HG03432 (cell line): Measurements from ENCODE around the gene GFI1.

ENCODE experiments used
- ATAC-seq: cut with Tn5 transposase; IDR thresholded peaks from one replicate; pipeline ENCODE4 v1.9.1; 2021; ENCODE audit warnings: mild to moderate bottlenecking, moderate library complexity; ENCODE audit not compliant: unreplicated experiment

GFI1 gene

DNA sequence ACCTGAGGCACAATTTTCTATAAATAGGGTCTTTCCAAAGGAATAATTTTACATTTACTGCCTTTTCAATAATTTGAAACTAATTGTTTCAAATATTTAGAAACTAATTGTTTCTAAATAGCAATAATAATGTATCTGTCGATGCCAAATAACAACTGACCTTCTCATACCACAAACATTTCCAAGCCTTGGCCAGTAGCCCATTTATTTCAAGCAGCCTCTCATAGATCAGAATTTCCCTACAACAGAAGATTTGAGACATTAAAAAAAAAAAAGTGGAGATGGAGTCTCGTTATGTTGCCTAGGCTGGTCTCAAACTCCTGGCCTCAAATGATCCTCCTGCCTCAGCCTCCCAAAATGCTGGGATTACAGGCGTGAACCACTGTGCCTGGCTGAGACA, 2.1 kb upstream of the GFI1 start:
- no peak for ATAC-seq

GRCh38 chr1:92488416-92488815, 1.7 kb upstream of the GFI1 start:
- ATAC-seq = no peak

DNA sequence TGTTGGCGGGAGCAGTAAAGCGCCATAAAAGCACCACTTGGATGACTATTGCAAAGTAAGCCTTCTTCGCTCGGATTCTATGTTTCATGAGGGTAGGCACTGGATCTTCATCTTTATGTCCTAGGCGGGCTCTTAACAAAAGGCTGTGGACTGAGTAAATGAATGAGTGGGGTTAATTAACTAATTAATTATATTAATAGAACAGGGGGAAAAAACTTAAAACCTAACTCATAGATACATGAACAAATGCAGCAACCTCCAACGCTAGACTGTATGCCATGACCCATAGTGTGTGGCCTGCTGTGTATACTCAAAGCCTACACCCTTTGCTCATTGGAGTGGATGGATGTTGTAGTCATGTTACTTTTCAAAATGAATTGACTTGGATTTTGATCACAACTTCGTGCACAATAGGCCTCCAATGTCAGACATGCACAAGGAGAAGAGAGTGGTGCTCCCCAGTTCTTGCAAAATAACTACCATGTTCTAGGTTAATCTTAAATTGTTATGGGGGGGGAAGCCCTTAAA, 417 bp upstream of the GFI1 start:
- ATAC-seq = no peak

GRCh38 chr1:92485381-92486250, 1.1 kb downstream of the GFI1 start:
- ATAC-seq = peak; percentile 64

GRCh38 chr1:92484472-92485380, 2.0 kb downstream of the GFI1 start:
- ATAC-seq = peak; percentile 25

DNA sequence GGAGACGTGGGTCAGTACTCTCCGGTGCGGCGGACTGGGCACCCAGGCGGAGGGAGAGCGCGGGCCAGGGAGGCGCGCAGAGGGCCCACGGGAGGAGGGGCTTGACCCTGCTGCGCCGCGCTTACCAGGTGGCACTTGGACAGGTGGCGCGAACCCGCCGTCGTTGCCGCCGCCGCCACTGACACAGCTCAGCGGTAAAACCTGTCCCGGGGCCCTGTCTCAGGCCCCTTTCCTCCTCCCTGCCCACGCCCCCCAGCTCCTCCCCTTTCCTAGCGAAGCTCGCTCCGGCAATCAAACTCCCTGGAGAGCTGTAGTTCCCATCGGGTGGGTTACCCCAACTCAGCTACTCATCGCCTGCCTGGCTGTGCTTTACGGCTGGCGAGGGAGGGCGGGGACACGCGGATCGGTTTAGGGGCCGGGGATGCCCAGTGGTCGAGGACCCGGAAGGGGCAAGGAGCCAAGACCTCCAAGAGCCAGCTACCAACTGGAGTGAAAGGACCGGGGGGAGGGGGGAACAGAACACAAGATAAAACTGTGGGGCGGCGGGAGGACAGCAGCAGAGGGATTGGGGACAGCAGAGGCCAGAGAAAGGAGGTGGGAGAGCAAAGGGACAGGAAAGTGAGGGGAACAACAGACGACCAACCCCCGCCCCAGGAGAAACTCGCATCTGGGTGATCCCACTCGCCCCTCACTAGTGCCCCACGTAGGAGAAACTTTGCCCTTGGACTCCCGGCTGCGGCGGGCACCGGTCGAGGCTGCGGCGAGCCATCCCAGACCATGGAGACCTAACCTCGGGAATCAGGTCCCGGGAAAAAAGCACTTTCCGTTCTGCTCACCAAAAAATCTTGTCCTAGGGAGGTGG, 2.9 kb downstream of the GFI1 start:
- ATAC-seq = peak; percentile 11

GRCh38 chr1:92482665-92483609, 3.8 kb downstream of the GFI1 start:
- no peak for ATAC-seq

DNA sequence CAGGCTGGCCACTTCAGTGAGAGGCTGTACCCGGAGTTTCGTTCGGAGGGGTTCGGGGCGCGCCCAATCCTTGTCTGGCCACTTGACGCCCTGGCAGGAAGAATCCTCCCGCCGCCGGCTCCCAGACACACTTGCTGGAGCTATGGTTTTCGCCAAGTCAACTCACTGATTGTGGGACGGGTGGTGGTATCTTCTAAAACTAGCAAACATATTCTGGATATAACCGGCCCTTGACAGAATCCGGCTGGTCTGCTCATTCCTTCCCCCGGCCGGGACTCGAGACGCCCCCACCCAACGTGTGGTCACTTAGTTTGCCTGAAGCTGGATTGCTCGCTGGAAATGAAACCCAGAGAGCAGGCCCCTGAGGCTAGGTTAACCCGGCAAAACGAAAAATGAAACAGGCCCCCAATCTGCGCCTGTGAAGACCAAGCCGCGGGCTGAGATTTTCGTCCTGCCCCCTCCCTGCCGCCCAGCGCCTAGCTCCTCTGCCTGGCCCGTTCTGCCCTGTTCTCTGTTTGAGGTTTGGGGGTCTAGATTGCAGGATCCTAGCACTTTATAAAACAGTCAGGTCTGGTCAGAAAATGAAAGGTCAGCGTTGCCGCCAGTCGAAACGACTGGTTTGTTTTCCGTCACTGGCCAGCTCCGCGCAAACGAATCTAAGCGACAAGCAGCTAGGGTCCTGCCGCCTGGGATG, 4.6 kb downstream of the GFI1 start:
- ATAC-seq = no peak

DNA sequence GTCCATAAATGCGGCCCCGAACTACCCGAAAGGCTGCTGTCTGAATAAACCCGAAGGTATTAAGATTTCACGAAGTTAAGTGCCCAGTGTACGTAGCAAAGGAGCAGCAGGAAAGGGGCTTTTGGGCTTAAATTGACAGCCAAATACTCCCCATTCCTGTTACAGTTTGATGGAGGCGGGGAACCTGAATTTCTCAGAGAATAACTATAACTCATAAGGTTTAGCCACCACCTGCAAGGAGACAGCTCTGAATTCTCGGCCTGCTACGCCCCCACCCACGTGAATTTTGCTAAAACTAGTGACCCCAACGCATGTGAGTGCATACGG, 5.2 kb downstream of the GFI1 start:
- no peak for ATAC-seq

DNA sequence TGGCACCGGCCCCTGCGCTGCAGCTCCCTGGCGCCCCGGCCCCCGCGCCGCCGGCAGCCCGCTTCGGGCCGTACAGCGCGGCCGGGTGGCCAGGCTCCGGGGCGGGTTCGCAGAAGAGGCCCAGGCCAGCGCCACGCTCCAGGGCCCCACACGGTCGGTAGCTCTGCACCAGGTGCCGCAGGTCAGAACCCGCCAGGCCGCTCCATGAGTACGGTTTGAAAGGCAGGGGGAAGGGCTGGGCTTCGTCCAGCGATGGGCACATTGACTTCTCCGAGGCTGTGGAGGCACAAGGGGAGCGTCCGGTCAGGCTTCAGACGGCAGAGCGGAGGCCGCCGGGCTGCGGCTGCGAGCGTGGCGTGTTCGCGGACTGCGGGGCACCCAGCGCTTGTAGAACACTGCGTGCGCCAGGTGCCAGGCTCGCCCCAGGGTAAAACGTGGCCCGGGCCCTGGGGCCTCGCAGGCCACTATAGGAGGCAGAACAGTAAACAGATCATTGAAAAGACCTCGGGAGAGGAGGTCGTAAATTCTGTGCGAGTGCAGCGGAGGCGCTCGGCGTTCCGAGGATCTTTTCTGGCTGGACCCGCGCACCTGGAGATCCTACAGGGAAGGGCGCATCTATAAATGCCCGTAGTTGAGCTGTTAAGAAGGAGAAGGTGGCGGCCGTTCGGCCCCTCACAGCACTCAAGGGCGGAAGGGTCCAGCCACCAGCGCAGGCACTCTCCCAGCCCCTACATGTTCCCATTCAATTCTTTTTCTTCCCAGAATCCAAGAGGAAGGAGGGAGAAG, 5.7 kb downstream of the GFI1 start:
- no peak for ATAC-seq

GRCh38 chr1:92480200-92480812, 6.4 kb downstream of the GFI1 start:
- no peak for ATAC-seq

DNA sequence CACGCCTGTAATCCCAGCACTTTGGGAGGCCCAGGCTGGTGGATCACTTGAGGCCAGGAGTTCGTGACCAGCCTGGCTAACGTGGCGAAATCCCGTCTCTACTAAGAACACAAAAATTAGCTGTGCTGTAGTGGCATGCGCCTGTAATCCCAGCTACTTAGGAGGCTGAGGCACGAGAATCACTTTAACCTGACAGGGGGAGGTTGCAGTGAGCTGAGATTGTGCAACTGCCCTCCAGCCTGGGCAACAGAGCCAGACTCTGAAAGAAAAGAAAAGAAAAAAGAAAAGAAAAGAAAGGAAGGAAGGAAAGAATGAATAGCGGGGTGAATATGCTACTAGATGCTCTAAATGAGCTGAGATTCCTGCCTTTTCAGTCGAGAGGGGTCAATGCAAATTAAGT, 7.1 kb downstream of the GFI1 start:
- ATAC-seq = no peak

DNA sequence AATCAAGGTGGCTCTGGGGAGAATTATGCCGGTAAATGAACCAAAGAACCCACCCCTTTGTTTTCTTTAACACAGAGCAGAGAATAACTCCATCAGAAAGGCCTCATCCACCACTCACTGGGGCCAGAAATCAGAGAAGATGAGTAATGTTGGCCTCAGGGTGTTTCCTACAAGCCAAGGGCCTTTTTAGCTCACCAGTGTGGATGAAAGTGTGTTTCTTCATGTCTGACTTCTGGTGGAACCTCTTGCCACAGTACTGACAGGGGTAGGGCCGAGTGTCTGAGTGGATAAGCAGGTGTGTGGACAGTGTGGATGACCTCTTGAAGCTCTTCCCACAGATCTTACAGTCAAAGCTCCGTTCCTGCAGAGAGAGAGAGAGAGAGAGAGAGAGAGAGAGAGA, 8.3 kb downstream of the GFI1 start:
- no peak for ATAC-seq

GRCh38 chr1:92476071-92476631, 10.6 kb downstream of the GFI1 start:
- no peak for ATAC-seq

DNA sequence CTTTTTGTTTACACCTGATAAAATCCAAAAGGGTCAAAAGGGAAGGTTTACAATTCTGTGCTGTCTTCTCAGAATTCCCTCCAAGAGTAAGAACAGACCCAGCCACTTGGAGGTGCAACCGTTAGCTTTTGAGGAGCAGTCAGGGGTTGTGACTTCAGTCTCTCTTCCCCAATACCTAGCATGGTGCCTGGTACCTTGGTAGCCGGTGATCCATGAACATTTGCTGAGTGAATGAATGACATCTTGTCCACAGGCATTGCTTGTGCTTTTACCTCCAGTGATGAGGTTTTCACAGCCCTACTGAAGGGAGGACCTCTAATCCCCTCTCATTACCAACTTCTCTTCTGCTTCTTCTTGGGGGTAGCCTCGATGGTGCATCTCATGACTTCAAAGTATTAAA, 11.7 kb downstream of the GFI1 start:
- no peak for ATAC-seq

DNA sequence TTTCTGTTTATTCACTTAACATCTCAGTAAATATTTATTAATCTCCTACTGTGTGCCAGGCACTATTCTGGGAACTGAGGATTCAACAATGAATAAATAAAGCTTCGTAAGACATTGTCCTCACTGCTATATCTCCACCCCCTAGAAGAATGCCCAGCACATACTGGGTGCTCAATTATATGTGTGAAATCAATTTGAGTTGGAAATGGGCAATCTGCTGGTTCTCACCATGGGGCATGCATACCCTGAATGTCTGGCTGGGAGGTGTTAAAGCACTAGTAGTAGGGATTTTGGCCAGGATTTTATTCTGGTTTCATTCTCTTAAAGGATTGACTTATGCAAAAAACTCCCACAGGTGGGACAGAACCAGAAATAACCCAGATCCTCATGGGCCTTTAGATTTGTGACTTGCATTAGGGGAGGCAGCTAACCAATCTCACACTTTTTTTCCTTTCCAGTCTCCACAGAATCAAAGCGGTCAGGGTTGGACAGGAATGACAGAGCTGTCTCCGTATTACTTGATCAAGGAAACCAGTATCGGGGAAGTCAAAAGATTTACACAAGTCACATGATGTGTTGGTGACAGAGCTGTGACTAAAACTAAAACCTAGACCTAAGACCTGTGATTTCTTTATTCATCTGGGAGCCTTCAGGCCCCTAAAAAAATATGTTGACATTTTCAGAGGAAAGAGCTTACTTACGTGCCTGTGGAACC, 12.8 kb downstream of the GFI1 start:
- peak; percentile 81 for ATAC-seq

- ATAC-seq = no peak
Observed at GRCh38 chr1:92470216-92470615, 16.5 kb downstream of the GFI1 start.
